Measurements from ENCODE around the gene CRTAC1. TPM values are rescaled to one million over a fixed set of nuclear protein-coding genes. Genes with fewer than 3 reads are reported as not detected.
A peak's percentile ranks its signal among the peaks of the same experiment; 100 is the strongest.

Gene CRTAC1
- total RNA-seq, 1 donor from 2014 or later, result 11.9 TPM

GRCh38 chr10:98029149-98030092 lies 1.0 kb downstream of the CRTAC1 start:
- no peak for DNase-seq (ENCODE audit: low spot score)

GRCh38 chr10:98028168-98028770 lies 2.2 kb downstream of the CRTAC1 start:
- peak; percentile 58 for DNase-seq (ENCODE audit: low spot score)

GRCh38 chr10:98023024-98023423 lies 7.4 kb downstream of the CRTAC1 start:
- no peak for DNase-seq (ENCODE audit: low spot score)

DNA sequence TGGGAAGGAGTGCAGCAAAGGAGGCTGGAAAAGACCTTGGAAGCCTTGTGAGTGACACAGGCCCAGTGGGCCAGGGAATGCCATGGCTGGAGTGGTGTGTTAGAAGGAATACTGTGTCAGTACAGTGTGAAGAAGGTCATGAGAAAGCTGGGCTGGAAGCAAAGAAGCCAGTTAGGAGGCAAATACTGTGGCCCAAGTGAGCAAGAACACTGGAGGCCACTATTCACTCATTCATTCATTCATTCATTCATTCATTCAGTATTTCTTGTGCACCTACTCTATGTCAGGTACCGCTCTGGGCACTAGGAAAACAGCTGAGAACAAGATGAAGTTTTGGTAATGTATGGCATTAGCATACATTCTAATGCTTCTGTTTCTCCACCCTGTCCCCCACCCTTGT lies 9.6 kb downstream of the CRTAC1 start:
- DNase-seq (ENCODE audit: low spot score), result no peak

GRCh38 chr10:98020254-98020653 lies 10.2 kb downstream of the CRTAC1 start:
- DNase-seq (ENCODE audit: low spot score), result no peak

DNA sequence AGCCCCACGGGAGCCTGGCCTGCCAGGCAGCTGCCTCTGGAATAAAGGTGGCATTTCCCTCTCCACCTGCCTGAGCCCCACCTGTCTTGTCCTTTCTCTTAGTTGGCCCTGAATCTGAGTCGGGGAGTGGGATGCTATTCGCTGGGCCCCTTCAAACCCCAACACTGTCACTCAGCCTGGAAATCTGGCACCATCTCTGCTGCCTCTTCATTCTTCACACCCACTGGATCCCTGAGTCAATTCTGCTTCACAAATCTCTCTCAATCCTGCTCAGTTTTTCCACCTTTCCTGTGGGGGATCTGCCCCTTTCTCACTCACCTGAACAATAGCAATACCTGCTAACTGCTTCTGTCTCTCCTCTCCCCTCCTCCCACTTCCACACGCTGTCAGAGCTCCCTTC lies 10.6 kb downstream of the CRTAC1 start:
- DNase-seq (ENCODE audit: low spot score), result no peak

DNA sequence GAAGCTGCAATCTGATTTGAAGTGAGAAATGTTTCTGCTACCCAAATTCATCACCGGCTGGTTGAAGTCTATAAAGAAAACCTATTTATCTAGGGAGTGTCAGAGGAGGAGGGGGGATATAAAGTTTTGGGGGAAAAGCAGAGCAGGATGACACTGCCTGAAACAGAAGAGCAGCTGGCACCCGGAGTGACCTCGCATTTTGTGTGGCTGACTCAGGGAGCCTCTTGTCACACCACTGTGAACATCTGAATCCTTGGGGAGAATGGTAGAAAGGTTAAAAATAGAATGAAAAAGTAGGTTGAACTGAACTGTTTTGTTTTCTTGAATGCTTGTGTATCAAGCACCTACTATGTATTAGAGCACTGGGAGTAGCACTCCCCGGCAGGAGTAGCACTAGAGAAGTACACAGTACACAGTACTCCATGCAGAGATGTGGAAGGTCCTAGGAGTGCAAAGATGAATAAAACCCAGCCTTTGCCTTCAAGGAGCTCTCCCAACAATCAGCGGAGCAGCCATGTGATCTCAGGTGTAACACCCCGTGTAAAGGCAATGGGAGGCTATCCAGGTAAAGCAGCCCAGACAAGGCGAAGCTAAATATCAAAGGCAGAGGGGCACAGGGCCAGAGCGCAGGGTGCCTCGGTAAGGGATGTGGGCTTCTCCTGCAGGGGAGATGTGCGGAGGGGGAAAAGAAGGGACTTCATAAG lies 13.5 kb downstream of the CRTAC1 start:
- DNase-seq (ENCODE audit: low spot score), result no peak

DNA sequence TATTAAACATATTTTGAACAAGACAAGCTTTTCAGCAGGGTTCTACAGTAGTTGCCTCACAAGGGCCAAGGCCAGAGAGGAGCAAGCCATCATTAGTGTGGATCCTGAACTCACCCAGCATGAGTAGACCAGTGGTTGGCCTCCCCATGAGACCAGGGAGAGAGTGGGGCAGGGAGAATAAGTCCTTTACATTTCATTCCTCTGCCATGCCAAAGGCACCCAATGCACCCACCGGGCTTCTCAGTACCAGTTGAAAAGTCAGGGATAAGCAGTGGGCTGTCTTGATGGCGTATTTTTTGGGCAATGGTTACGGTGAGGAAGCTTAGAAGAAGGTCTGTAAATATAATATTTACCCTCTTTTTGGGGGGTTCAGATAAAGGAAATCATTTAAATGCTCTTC lies 16.6 kb downstream of the CRTAC1 start:
- no peak for DNase-seq (ENCODE audit: low spot score)

DNA sequence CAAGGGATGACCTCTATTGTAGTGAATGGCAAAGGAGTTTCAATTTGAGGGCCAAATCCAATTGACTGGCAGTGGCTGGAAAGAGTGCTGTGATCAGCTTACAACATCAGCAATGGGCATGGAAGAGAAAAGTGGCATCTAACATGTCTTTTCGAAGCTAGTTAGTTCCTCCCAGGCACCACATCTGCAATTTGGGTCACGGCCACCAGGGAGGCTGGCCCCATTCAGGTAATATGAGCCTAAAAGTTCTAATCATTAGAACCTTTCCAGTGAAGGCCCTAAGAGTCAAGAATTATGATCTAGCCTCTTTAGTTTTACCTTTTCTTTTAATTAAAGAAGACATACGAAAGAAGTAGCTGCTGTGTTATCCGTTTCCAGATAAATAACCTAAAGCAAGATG lies 17.3 kb downstream of the CRTAC1 start:
- DNase-seq (ENCODE audit: low spot score), result no peak

GRCh38 chr10:98012644-98013043 lies 17.8 kb downstream of the CRTAC1 start:
- DNase-seq (ENCODE audit: low spot score), result no peak

GRCh38 chr10:98010939-98011685 lies 19.3 kb downstream of the CRTAC1 start:
- no peak for DNase-seq (ENCODE audit: low spot score)

DNA sequence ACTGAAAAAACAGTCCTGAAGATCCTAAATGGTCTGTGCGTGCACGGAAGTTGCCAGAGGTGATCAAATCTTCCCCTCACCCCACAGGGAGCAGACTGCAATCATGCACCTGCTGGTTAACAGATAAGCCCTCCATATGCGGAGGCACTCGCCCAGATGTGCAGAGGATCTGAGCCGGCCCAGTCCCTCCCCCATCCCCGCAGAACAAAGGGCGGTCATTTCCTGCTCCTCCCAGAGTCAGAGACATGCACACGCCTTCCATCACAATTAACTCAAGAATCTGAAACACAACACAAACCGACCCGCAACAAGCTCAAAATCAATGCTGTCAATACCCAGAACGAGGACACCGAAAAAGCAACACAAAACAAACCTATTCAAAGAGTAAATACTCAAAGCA lies 24.2 kb downstream of the CRTAC1 start:
- no peak for DNase-seq (ENCODE audit: low spot score)

DNA sequence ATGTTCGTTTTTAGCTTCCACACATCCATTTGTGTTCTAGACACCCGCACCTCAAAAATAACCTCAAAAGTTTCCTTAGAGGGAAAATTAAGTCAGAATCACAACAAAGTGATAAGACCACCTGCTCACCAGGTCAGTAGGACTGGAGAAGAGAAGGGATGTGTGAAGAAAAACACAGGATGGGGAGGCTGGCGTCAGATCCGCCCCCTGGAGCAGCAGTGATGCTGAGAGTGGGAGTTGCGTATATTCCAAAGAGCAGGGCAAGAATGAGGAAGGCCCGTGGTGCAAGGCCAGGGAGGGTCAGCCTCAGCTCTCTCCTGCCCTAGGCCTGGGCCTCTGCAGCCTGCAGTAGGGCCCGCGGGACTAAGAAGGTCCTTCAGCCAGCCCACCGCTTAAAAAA lies 28.7 kb downstream of the CRTAC1 start:
- DNase-seq (ENCODE audit: low spot score), result no peak

- DNase-seq (ENCODE audit: low spot score), result no peak
These were observed 30.1 kb downstream of the CRTAC1 start for GRCh38 chr10:98000346-98000745.

GRCh38 chr10:97999923-98000248 lies 30.5 kb downstream of the CRTAC1 start:
- DNase-seq (ENCODE audit: low spot score), result no peak

DNA sequence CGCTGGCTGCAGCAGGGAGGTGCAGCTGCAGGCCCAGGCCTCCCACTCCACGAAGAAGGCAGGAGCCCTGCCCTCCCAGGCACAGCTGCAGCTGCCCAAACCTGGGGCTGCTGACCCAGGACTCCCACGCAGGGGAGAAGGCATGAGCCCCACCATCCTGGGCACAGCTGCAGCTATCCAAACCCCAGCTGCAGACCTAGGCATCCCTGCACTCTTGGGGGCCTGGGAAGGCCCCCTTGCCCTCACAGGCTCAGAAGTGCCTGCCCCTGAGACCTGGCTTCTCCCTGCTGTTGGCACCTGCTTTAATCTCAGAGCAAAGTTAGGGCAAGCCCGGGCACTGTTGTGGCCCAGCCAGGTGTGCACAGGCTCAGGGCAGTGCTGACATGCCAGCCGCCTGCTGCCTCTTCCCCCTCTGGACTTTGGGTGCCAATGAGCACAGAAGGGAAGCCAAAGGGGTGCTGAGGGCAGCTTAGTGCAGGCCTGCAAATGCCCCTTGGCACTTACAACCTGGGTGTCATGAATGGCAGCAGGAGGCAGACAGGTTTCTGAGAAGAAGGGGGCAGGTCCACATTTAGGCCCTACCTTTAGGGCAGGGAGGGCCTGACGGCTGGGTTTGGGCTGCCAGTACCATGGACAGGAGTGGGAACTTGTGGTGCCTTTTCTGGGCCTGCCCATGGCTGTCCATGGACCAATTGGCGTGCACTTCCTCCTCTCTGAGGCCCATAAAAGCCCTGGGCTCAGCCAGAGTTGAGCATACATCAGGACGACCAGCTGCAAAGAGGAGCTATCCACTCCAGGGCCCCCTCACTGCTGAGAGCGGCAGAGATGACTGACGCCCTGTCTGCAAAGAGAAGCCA lies 31.1 kb downstream of the CRTAC1 start:
- DNase-seq (ENCODE audit: low spot score), result no peak

DNA sequence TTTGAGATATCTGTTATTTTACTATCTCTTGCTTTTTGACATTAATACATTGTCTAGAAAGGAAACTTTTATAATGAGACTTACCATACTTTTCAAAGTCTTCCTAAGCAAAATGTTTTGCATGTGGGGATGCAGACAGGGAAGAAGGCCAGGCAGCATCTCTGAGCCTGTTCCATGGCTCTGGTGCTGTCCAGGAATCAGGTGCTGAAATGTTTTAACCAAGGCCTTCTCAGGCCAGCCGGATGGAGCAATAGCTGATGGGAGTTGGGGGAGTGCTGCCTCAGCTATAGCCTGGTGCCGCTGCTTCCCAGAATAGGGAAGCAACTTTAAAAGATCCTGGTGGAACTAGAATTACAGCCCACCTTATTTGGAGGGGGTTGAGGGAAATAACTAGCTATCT lies 38.5 kb downstream of the CRTAC1 start:
- DNase-seq (ENCODE audit: low spot score), result no peak

DNA sequence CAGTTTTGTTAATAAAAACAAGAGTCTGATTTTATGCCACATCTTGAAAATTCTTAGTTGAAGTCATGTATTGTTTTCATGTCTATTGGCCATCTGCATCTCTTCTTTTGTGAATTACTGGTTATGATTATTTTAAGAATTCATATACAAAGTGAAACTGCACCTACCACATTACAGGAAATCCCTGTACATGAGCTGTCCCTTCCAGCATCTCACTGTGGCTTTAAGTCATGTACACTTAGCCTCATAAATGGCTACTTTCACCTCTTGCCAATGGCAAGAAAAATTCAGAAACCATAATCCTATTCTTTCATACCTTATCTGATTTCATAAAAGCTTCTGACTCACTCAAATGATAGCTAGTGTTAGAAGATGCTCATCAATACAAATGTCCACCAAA lies 48.6 kb downstream of the CRTAC1 start:
- DNase-seq (ENCODE audit: low spot score), result no peak

GRCh38 chr10:97977673-97978072 lies 52.7 kb downstream of the CRTAC1 start:
- DNase-seq (ENCODE audit: low spot score), result no peak

- no peak for DNase-seq (ENCODE audit: low spot score)
These were observed 54.8 kb downstream of the CRTAC1 start for GRCh38 chr10:97975598-97975997.

All from ureter (tissue), 1 donor.